ENCODE results near the gene C1RL.
"Not testable (repeated sequence)": the region's sequence is repeated elsewhere in the genome, so short reads cannot be mapped to it uniquely, and the experiment has no call there.

Gene C1RL

DNA sequence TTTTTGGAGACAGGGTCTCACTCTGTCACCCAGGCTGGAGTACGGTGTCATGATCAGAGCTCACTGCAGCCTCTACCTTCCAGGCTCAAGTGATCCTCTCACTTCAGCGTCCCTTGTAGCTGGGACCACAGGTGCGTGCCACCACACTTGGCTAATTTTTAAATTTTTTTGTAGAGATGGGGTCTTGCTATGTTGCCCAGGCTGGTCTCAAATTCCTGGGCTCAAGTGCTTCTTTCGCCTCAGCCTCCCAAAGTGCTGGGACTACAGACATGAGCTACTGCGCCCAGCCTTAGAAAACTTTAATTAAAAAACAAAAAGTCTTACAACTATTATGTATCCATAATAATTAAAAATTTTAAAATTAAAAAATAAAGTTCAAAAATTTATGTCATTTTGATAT lies 1.8 kb downstream of the C1RL start:
- H3K4me3 ChIP-seq (ENCODE audit: low read length); H3K27me3 ChIP-seq (ENCODE audit: control insufficient read depth, insufficient read depth, low read length); H3K4me1 ChIP-seq (ENCODE audit: control insufficient read depth, insufficient read depth, low read length); H3K27ac ChIP-seq (ENCODE audit: low read depth, low read length); H3K9ac ChIP-seq (ENCODE audit: low read length); H3K36me3 ChIP-seq (ENCODE audit: control insufficient read depth, insufficient read depth, low read length): not testable (repeated sequence)

- H3K36me3 ChIP-seq (ENCODE audit: control insufficient read depth, insufficient read depth, low read length), result peaks cover 5% of the 10 kb centered on the region
- H3K4me3 ChIP-seq (ENCODE audit: low read length), result no peak overlapping the region
- no peak overlapping the region for H3K9ac ChIP-seq (ENCODE audit: low read length)
- H3K4me1 ChIP-seq (ENCODE audit: control insufficient read depth, insufficient read depth, low read length), result peaks cover 2% of the 10 kb centered on the region
- no peak overlapping the region for H3K27ac ChIP-seq (ENCODE audit: low read depth, low read length)
- H3K27me3 ChIP-seq (ENCODE audit: control insufficient read depth, insufficient read depth, low read length), result no peaks in the 10 kb centered on the region
Observed at GRCh38 chr12:7106082-7106481, 2.9 kb downstream of the C1RL start.

GRCh38 chr12:7103837-7104584 lies 5.0 kb downstream of the C1RL start:
- Histone ChIP-seq H3K4me1 (ENCODE audit: control insufficient read depth, insufficient read depth, low read length) (no peaks in the 10 kb centered on the region), H3K9ac (ENCODE audit: low read length) (no peak overlapping the region), H3K27me3 (ENCODE audit: control insufficient read depth, insufficient read depth, low read length) (no peaks in the 10 kb centered on the region), H3K4me3 (ENCODE audit: low read length) (no peak overlapping the region), H3K36me3 (ENCODE audit: control insufficient read depth, insufficient read depth, low read length) (peaks cover 10% of the 10 kb centered on the region), H3K27ac (ENCODE audit: low read depth, low read length) (no peak overlapping the region)

GRCh38 chr12:7102582-7102981 lies 6.4 kb downstream of the C1RL start:
- H3K4me3 ChIP-seq (ENCODE audit: low read length), result no peak overlapping the region
- no peak overlapping the region for H3K9ac ChIP-seq (ENCODE audit: low read length)
- peaks cover 10% of the 10 kb centered on the region for H3K36me3 ChIP-seq (ENCODE audit: control insufficient read depth, insufficient read depth, low read length)
- H3K4me1 ChIP-seq (ENCODE audit: control insufficient read depth, insufficient read depth, low read length), result no peaks in the 10 kb centered on the region
- H3K27me3 ChIP-seq (ENCODE audit: control insufficient read depth, insufficient read depth, low read length), result no peaks in the 10 kb centered on the region
- no peak overlapping the region for H3K27ac ChIP-seq (ENCODE audit: low read depth, low read length)

DNA sequence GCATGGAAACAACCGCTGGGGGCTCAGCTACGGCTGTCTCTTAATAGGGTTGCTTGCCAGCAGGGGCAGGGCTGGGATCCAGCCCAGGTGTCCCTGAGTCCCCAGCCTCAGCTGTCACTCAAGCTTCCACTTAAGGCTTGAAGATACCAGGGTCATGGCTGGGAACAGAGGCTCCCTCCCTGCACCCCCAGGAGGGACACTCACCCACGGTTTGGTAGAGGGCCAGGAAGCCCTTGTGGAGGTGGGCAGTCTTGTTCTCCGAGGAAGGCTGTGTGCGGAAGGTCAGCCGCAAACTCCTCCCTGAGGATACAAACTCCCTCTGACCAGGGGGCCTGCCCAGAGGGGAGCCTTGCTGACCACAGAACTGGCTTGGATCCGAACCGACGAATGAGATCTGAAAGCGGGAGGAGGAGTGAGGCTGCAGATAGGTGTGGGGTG lies 7.3 kb downstream of the C1RL start:
- no peak overlapping the region for H3K27ac ChIP-seq (ENCODE audit: low read depth, low read length)
- no peak overlapping the region for H3K9ac ChIP-seq (ENCODE audit: low read length)
- no peak overlapping the region for H3K4me3 ChIP-seq (ENCODE audit: low read length)
- peaks cover 10% of the 10 kb centered on the region for H3K36me3 ChIP-seq (ENCODE audit: control insufficient read depth, insufficient read depth, low read length)
- no peaks in the 10 kb centered on the region for H3K4me1 ChIP-seq (ENCODE audit: control insufficient read depth, insufficient read depth, low read length)
- H3K27me3 ChIP-seq (ENCODE audit: control insufficient read depth, insufficient read depth, low read length), result no peaks in the 10 kb centered on the region

DNA sequence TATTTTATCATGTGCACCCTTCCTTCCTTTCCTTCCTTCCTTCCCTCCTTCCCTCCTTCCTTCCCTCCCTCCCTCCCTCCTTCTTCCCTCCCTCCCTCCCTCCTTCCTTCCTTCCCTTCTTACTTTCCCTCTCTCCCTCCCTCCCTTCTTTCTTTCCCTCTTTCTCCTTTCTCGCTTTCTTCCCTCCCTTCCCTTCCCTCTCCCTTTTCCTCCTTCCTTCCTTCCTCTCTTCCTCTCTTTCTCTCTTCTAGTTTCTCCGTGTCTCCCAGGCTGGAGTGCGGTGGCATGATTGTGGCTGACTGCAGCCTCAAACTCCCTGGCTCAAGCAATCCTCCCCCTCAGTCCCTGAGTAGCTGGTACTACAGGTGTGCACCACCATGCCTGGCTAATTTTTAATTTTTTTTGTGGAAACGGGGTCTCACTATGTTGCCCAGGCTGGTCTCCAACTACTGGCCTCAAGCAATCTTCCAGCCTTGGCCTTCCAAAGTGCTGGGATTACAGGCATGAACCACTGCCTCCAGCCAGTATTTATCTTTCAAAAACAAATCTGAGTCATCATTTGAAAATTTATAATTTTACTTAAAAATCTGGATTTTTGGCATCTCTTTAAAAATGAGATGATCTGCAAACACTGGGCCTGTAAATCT lies 7.8 kb downstream of the C1RL start:
- H3K27ac ChIP-seq (ENCODE audit: low read depth, low read length), result no peak overlapping the region
- peaks cover 10% of the 10 kb centered on the region for H3K36me3 ChIP-seq (ENCODE audit: control insufficient read depth, insufficient read depth, low read length)
- no peak overlapping the region for H3K9ac ChIP-seq (ENCODE audit: low read length)
- H3K27me3 ChIP-seq (ENCODE audit: control insufficient read depth, insufficient read depth, low read length), result no peaks in the 10 kb centered on the region
- no peak overlapping the region for H3K4me3 ChIP-seq (ENCODE audit: low read length)
- H3K4me1 ChIP-seq (ENCODE audit: control insufficient read depth, insufficient read depth, low read length), result no peaks in the 10 kb centered on the region

DNA sequence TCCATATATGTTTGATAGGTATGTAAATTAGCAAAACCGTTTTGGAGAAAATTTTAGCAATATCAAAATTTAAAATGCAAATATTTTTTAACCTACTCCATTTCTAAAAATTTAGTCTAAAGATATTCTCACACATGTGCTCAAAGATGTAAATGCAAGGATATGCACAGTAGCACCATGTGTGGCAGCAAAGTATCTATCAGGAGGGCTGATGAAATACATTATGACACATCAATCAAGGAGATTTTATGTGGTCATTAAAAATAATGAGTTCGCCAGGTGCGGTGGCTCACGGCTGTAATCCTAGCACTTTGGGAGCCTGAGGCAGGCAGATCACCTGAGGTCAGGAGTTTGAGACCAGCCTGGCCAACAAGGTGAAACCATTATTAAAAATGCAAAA lies 8.8 kb downstream of the C1RL start:
- Histone ChIP-seq H3K9ac (ENCODE audit: low read length) (no peak overlapping the region), H3K36me3 (ENCODE audit: control insufficient read depth, insufficient read depth, low read length) (peaks cover 10% of the 10 kb centered on the region)

GRCh38 chr12:7099290-7099996 lies 9.6 kb downstream of the C1RL start:
- Histone ChIP-seq H3K27ac (ENCODE audit: low read depth, low read length) (no peak overlapping the region), H3K27me3 (ENCODE audit: control insufficient read depth, insufficient read depth, low read length) (no peaks in the 10 kb centered on the region), H3K4me3 (ENCODE audit: low read length) (no peak overlapping the region), H3K9ac (ENCODE audit: low read length) (no peak overlapping the region), H3K4me1 (ENCODE audit: control insufficient read depth, insufficient read depth, low read length) (no peaks in the 10 kb centered on the region), H3K36me3 (ENCODE audit: control insufficient read depth, insufficient read depth, low read length) (peaks cover 10% of the 10 kb centered on the region)

More for the DNA sequence above, 8.8 kb downstream of the C1RL start:
- H3K4me3 ChIP-seq (ENCODE audit: low read length), result no peak overlapping the region
- H3K27ac ChIP-seq (ENCODE audit: low read depth, low read length), result no peak overlapping the region
- H3K27me3 ChIP-seq (ENCODE audit: control insufficient read depth, insufficient read depth, low read length), result no peaks in the 10 kb centered on the region
- no peaks in the 10 kb centered on the region for H3K4me1 ChIP-seq (ENCODE audit: control insufficient read depth, insufficient read depth, low read length)

- Histone ChIP-seq H3K4me3 (ENCODE audit: low read length) (no peak overlapping the region), H3K9ac (ENCODE audit: low read length) (no peak overlapping the region)
Observed at GRCh38 chr12:7096979-7097378, 12.0 kb downstream of the C1RL start.

GRCh38 chr12:7096006-7096932 lies 12.7 kb downstream of the C1RL start:
- Histone ChIP-seq H3K27me3 (ENCODE audit: control insufficient read depth, insufficient read depth, low read length) (no peaks in the 10 kb centered on the region), H3K9ac (ENCODE audit: low read length) (no peak overlapping the region), H3K4me1 (ENCODE audit: control insufficient read depth, insufficient read depth, low read length) (peaks cover 9% of the 10 kb centered on the region), H3K4me3 (ENCODE audit: low read length) (no peak overlapping the region), H3K27ac (ENCODE audit: low read depth, low read length) (no peak overlapping the region), H3K36me3 (ENCODE audit: control insufficient read depth, insufficient read depth, low read length) (peaks cover 4% of the 10 kb centered on the region)

More at GRCh38 chr12:7096979-7097378, 12.0 kb downstream of the C1RL start:
- no peaks in the 10 kb centered on the region for H3K27me3 ChIP-seq (ENCODE audit: control insufficient read depth, insufficient read depth, low read length)
- H3K4me1 ChIP-seq (ENCODE audit: control insufficient read depth, insufficient read depth, low read length), result peaks cover 4% of the 10 kb centered on the region
- no peak overlapping the region for H3K27ac ChIP-seq (ENCODE audit: low read depth, low read length)
- H3K36me3 ChIP-seq (ENCODE audit: control insufficient read depth, insufficient read depth, low read length), result peaks cover 4% of the 10 kb centered on the region

GRCh38 chr12:7093892-7094291 lies 15.1 kb downstream of the C1RL start:
- Histone ChIP-seq H3K4me1 (ENCODE audit: control insufficient read depth, insufficient read depth, low read length) (peaks cover 11% of the 10 kb centered on the region), H3K36me3 (ENCODE audit: control insufficient read depth, insufficient read depth, low read length) (no peaks in the 10 kb centered on the region), H3K4me3 (ENCODE audit: low read length) (no peak overlapping the region), H3K27ac (ENCODE audit: low read depth, low read length) (no peak overlapping the region), H3K27me3 (ENCODE audit: control insufficient read depth, insufficient read depth, low read length) (no peaks in the 10 kb centered on the region), H3K9ac (ENCODE audit: low read length) (no peak overlapping the region)

DNA sequence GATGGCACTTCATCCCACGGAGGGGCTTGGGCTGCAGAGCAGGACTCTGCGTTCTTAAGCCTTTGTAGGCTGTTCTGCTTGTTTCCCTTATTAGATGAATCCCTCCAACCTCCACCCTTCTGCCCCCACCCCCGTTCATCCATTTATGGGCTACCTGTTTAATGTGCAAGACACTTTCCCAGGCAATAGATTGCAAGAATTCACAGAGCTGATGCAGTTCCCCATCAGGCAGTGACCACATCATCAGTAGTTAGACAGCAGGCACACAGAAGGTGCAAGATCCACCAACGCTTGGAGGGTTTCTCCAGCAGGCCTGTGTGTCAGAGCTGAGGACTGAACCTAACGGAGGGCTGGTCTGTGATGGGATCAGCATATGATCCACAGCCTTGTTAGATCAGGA lies 15.5 kb downstream of the C1RL start:
- Histone ChIP-seq H3K36me3 (ENCODE audit: control insufficient read depth, insufficient read depth, low read length) (no peaks in the 10 kb centered on the region), H3K27ac (ENCODE audit: low read depth, low read length) (no peak overlapping the region), H3K4me1 (ENCODE audit: control insufficient read depth, insufficient read depth, low read length) (peaks cover 11% of the 10 kb centered on the region), H3K27me3 (ENCODE audit: control insufficient read depth, insufficient read depth, low read length) (no peaks in the 10 kb centered on the region), H3K9ac (ENCODE audit: low read length) (no peak overlapping the region), H3K4me3 (ENCODE audit: low read length) (no peak overlapping the region)
